ENCODE results near the gene ATPAF2.
"Not testable (repeated sequence)": the region's sequence is repeated elsewhere in the genome, so short reads cannot be mapped to it uniquely, and the experiment has no call there.

Gene ATPAF2

DNA sequence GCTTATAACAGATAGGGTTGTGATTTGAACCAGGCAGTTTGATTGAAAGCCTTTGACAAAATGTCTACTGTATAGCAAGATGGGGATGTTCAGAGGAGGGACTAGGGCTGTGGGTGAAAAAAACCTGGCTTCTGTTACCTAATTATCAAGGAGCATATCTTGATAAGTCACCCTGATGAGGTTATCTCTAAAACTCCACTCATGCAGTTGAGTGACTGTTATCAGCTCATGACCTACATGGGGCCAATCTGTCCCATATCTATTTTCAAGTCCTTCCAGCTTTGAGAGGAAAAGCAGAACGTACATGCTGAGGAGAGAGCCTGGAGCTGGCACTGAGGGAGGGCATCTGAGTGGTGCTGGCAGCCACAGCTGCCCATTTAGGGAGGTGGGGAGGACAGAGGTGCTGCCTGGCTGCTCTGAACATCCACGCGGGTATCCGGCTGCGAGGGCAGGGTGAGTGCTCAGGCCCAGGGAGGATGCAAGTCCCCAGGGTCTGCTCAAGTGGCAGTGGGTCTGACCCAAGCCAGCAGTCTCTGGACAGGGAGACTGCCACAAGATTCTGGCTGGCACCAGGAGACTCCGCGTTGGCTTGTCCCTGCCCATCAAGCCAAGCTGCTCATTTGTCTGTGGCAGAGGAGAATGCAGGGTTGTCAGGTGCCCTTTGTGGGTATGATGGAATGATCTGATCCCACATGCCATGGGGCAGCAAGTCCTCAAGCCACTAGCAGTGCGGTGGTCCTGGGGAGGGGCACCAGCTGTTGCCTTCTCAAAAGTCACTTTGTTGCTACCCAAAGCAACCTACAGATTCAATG lies 29.2 kb downstream of the ATPAF2 start:
- no peak for DNase-seq

DNA sequence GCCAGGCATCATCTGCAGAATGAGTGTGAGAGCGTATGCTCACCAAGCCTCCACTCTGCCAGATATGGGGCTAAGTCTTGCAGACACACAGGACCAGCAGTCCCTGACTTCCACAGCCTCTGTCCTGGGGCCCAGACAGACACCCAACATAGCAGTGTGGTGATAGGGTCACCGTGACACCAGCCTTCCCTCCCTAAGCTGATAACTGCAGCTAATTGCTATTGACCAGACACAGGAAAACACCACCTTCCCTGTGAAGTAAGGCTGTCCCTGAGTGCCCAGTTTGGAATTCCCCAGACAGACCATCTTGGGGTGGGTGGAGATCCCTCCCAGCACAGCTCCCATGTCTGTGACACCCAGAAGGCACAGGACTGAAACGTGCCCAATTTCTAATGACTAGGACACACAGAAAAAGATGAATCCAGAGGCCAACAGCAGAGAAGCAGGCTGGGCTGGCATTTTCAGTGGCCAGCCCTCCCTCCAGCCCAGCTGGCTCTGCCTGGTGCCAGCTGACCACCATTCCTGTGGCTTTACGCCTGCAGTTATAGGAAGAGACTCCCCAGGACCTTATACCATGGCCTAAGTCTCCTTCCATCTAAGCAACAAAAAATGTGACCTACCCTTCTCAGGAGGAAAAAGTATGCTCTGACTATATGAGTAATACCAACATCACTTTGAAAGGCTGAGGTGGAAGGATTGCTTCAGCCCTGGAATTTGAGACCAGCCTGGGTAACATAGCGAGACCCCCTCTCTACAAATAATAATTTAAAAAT lies 30.3 kb downstream of the ATPAF2 start:
- DNase-seq = no peak

DNA sequence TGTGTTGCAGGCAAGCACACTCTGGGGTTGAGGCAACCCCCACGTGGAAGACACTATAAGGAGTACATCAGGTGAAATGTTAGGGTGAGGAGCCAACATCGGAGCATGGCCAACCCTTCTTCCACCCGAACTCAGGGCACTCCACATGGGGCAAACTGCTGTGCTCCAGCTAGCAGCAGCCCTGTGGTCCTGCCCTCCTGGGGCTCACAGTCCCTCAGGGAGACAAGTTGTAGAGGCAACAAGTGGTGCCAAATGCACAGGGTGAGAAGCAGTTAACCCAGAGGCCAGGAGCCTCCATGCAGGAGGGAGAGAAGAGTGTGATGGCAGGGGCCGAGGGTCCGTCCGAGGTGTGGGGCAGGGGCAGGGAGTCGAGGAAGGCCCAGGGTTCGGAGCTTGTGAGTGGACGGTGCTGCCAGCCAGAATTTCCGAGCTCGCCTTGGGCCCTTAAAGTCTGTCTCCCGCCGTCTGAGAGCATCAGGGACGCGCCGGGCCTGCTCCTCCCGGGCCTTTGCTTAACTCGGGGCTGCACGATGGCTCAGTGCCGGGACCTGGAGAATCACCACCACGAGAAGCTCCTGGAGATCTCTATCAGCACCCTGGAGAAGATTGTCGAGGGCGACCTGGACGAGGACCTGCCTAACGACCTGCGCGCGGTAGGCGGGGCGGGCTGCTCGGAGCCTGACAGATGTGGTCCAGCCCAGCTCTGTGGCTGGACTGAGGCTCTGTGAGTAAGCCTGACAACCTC lies 32.3 kb downstream of the ATPAF2 start:
- no peak for DNase-seq

DNA sequence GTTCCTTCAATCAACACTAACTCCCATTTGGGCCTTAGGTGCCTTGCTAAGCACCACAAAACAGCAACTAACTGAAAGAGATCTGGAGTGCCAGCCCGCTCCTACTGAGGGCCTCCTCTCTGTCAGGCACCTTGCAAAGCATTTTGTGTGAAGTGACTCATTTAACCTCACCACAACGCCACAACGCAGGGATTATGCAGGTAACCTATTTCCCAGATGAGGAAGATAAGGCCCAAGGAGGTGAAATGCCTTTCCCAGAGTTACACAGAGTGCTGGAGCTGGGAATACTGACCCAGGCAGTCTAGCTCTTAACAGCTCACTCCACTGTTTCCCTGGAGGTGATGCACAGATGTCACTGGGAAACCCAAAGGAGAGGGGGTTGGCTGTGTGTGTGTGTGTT lies 33.5 kb downstream of the ATPAF2 start:
- no peak for DNase-seq

DNA sequence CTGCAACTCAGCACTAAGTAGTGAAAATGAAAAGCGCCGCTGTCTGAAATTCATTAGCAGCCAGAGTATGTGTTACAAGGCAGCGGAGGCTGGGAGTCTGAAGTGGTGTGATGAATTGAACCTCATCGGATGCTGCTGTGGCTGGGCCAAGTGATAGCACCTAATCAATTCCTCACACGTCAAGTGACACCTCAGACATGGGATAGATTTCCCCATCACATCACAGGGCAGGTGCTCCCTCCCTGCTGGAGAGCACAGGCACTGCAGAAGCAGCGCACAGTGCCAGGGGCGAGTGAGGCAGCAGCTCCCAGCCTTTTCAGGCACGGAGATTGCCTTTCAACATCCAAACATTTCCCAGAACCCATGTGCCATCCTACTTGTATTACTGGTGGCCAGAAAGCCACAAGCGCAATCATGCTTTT lies 34.1 kb downstream of the ATPAF2 start:
- DNase-seq = no peak

DNA sequence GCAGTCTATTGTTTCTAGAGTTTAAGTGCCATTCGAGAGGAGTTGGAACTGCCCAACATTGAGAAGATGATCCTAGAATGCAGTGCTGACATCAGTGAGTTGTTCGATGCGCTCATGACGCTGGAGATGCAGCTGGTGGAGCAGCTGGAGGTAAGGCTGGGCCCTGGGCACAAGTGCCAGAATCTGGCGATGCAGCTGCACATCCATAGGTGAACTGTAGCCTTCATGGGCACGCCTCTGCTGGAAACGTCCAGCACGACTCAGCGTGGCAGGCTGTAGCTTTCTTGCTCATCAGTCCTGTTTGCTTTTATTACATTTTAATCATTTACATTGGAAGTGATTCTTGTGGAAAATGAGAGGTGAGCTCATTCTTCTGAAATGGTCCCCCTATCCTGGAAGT lies 34.6 kb downstream of the ATPAF2 start:
- no peak for DNase-seq

DNA sequence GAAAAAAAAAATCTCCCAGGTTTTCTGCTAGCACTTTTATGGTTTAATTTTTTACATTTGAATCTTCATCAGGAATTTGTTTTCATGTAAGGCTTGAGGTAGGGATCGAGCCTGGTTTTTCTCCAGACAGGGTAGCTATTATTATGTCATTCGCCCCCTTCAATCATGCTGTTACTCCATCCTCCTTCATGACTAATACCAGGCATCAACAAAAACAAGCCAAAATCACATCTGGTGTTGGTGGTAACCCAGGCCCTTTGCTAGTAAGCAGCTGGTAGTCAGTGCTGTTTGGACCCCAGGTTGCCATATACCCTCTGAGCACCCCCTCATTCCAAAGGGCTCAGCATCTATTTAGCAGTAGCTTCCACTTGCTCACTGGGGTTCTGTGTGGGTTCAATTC lies 36.8 kb downstream of the ATPAF2 start:
- DNase-seq = no peak

DNA sequence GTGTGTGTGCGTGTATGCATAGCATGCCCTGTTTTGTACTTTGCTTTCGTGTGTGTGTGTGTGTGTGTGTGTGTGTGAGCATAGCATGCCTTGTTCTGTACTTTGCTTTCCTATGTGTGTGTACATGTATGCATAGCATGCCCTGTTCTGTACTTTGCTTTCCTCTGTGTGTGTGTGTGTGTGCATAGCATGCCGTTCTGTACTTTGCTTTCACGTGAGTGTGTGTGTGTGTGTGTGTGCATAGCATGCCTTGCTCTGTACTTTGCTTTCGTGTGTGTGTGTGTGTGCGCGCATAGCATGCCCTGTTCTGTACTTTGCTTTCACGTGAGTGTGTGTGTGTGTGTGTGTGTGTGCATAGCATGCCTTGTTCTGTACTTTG lies 38.9 kb downstream of the ATPAF2 start:
- no peak for DNase-seq

DNA sequence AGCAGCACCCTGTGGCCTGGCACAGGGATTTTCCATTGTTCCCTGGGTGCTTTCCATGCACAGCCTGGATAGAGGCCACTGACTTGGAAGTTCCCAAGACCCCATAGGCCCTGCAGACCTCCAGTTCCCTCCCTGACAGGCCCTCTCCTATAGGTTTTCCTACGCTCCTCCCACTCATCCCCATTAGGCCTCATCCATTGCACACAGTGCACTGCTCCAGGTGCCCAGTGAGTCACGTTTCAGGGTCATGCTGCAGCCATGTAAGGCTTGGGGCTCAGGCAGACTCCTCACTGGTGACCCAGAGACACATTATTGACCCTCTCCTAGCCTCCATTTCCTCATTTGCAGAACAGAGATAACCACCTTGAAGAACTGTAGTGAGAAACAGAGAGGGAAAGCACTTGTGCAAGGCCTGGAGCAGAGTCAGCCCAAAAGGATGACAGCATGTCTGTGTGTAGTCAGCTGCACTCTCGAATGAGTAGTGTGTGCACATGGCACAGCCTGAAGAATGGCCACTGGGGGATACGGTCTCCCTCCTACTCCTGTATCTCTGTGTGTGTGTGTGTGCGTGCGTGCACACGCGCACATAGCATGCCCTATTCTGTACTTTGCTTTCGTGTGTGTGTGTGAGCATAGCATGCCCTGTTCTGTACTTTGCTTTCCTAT lies 39.5 kb downstream of the ATPAF2 start:
- DNase-seq = no peak

DNA sequence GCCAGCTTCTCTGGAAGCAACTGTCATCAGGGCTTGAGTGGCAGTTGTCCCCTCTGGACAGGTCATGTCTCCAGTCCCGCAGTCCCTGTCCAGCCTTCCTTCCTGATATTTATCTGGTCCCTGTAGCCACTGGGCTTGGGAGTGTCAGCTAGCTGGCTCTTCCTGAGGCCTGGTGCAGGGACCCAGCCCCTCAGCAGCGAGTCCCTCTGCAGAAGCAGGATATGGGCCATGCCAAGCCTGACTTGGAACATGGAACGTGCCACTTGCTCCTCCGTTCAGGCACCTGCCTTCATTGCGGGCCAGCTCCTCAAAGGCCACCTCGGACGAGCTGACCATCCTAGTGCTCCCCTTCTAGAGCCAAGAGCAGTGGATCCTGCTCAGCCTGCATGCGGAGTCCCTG lies 40.0 kb downstream of the ATPAF2 start:
- no peak for DNase-seq

DNA sequence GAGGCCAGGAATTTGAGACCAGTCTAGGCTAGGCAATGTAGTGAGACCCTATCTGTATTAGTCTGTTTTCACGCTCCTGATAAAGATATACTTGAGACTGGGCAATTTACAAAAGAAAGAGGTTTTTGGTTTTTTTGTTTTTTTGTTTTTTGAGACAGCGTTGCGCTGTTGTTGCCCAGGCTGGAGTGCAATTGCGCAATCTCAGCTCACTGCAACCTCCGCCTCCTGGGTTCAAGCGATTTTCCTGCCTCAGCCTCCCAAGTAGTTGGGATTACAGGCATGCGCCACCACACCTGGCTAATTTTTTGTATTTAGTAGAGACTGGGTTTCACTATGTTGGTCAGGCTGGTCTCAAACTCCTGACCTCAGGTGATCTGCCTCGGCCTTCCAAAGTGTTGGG lies 43.1 kb downstream of the ATPAF2 start:
- DNase-seq = not testable (repeated sequence)

DNA sequence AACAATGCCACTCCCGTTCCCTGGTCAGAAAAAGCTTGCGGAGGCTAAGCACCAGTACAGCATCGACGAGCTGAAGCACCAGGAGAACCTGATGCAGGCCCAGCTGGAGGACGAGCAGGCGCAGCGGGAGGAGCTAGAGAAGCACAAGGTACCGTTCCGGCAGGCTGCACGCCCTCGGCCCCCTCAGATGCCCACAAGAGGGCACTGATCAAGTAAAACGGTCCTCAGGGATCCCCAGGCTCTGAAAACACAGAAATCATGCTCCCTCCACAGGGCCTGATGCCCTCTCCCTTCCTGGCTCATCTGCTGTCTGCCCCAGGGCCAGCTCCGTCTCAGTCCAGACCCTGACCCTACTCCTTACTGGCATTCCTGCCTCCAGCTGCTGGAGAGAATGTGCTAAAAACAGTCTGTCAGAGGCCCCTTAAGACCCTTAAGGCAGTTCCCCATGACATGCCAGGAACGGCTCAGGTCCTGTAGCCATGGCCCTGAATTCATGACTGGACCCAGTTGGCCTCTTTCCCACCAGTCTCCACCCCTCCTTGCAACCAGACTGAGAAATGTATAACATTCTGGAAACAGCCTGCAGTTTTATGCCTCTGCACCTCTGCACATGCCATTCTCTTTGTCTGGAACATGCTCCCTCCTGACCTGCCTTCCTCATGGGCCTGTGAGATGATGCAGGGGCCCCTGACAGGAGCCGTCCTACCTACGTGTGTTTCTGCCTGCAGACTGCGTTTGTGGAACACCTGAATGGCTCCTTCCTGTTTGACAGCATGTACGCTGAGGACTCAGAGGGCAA lies 44.5 kb downstream of the ATPAF2 start:
- DNase-seq = no peak

DNA sequence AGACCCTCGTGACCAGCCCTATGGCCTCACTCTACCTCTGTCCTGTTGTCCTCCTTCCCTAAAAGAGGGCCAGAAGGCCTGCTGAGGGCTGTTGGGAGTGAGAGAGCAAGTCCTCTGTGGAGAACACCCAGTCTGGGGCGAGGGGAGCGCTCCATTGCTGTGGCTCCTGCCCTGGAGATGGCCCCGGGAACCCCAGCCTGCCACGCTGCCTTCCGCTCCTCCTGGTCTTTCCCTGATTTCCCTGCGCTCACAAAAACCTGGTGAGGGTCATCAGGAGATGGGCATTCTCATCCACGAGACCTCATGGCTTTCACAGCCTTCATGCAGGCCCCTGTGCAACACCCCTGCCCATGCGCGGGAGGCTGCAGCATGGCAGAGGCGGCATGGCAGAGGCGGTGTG lies 45.1 kb downstream of the ATPAF2 start:
- DNase-seq = no peak

DNA sequence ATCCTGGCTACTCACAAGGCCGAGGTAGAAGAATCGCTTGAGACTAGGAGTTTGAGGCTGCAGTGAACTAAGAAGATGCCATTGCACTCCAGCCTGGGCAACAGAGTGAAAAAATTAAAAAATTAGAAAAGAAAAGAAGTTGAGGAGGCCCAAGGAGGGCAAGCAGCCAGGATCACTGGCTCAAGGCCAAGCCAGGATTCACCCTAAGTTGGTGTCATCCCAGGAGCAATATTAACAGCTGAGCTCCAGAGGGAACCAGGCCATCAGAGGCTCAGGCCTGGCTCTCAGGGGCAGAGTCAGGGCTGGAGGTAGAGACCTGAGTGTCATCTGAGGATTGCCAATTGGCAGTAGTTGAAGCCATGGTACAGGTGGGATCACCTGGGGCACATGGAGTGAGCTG lies 45.6 kb downstream of the ATPAF2 start:
- no peak for DNase-seq

DNA sequence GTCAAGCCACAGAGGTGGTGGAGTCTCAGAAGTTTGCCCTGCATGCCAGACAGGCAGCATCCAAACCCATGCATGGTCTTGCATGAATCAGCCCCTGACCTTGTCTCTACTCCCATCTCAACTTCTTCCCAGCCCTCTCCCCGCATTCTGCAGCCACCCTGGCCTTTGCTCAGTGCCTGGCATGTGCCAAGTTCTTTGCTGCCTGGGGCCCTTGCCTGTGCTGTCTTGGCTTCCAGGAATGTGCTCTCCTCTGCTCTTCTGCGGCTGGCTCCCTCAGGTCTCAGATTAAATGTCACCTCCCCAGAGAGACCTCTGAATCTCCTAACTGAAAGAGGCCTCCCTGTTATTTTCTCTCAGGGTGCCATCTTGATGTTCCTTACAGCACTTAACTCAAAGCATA lies 48.7 kb downstream of the ATPAF2 start:
- DNase-seq = no peak

DNA sequence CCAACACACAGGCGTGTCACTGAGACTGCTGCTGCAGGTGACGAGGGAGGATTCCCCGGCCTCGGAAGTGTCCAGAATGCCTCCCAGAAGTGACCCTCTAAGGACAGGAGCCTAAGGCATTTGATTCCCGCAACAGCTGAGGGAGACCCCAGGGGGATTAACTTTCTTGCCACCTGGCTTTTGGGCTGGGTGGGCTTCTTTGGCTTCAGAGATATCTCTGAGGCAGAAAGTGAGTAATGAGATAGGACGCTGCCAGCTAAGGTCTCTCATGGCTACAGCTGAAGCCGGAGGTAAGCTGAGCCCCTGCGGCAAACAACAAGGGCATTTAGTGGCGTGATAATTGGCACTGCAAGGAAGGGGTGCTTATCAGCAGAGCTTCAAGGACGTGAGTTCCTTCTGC lies 49.4 kb downstream of the ATPAF2 start:
- no peak for DNase-seq

DNA sequence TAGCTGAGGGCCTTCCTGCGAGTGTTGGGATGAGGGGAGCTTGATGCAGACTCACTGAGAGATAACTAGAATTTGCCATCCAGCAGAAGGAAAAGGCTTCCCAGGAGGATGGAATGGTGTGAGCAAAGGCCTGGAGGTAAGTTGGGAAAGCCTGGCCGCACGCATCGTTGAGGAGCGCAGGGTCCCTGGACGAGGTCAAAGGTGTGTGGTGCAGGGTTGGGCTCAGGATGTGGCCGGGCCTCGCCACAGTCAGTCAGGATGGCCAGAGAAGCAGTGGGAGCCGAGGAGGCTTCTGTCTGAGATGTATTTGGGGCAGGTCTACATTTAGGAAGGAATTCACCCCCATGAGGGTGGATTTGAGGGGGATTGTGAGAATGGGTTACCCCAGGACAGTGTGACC lies 49.9 kb downstream of the ATPAF2 start:
- DNase-seq = no peak

DNA sequence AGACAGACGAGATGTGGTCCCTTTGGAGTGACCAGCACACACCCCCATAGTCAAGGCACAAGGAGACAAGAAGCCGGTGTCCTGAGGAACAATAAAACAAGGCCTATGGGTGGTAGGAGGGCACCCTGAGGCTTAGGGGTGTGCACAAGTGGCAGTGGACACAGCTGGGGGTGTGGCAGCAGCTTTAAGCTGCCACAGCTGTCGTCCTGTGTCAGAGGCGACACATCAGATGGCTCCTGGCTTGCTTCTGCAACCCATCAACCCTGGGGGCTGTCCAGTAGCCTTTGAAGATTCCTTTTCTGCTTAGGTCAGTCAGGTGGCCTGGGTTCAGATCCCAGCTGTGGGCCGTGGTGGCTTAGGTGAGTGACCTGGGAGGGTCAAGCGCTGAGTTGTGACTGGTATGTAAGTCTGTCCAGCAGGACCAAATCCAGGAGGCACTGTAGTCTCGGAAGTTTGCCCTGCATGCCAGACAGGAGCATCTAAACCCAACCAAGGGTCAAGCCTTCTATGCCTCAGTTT lies 50.5 kb downstream of the ATPAF2 start:
- no peak for DNase-seq

DNA sequence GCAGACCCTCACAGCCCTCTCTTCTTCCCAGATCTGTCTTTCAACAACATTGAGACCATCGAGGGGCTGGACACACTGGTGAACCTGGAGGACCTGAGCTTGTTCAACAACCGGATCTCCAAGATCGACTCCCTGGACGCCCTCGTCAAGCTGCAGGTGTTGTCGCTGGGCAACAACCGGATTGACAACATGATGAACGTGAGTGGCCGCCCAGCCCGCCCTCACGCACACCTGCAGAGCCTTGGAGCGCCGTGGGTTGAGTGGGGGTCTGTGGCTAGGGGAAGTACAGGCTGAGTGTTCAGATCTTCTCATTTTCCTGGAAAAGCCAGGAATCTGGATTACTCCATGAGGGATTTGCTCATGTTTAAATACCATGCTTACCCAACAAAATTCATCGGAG lies 51.1 kb downstream of the ATPAF2 start:
- no peak for DNase-seq

DNA sequence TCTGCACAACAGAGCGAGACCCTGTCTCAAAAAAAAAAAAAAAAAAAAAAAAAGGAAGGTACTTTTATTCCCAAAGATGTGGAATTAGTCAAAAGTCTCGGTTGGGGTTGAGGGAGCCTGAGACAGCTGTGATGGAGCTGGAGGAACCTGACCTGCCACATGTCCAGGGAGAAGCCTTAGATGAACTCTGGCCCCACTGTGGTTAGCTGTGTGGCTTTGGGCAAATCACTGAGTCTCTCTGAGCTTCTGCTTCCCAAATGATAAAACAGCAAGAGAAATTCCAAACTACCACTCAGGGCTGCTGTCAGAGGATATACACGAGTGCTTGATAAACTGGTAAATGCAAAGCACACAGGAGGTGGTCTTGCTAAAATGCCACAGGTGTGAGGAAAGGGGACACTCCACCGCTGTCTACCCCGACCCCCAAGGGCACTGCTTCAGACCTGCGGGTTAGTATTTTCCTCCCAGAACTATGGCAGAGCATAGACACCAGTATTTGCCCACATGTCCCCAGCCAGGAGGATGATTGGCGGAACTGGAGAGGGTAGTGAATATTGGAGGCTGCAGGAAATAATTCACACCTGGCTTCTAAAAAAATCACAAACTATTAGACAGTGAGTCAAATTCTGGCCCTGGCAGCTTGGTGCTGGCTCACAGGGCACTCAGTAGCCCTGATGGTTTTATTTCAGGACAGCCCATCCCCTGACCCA lies 51.6 kb downstream of the ATPAF2 start:
- DNase-seq = no peak

DNA sequence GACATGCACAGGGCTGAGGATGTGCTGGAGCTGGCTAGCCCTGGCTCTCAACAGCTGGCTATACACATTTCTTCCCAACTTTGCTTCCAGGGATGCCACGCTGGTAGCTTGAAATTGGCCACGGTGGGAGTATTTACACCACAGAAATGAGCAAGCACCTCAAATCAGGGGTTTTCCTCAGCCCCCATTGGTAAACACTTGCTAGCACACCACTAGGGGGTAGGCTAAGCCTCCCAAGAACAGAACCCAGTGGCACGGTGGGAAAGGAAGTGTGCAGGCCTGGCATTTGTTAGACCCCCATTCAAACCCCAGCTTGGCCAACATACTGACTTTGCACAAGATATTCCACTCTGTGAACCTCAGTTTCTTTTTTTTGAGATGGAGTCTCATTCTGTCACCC lies 53.4 kb downstream of the ATPAF2 start:
- no peak for DNase-seq

DNA sequence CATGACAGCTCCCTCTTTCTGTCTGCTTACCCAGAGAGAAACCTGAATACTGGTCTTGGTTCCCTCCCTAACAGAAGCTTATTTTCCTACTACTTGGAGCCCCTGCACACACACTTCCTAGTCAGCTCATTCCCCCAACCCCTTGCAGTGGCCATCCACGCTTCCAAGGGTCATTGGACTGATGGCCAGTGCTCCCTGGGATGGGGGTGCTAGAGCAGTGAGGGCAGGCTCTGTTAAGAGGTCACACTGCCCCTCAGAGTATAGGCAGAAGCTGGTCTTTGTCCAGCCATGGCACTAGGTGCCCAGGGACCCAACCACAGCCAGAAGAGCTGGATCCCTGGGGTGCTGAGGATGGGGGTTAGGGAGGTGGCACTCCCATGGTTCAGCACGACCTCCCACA lies 53.8 kb downstream of the ATPAF2 start:
- no peak for DNase-seq
